GOT3 (cell line): ENCODE results near the gene RASGRF2.

ENCODE experiments used
- DNase-seq: peaks from one replicate; lab custom pipeline; 2025; ENCODE audit warnings: mixed read lengths; lab: John Stamatoyannopoulos, UW

RASGRF2 gene

DNA sequence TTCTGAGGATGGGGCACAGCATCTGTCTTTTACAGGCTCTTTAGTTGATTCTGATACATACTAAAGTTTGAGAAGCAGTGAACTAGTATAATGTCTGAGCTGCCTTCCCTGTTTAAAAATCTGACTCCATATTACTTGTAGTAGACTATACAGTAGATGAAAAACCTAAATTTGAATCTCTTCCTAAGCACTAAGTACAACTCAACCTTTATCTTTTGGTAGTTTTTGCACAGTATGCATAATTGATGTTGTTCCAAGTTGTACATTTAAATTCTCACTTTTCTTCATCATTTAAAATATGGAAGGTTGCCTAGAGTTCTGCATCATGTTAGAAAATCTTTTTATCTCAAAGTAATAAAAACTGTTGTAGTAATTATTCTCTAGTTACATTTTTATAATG, 174.4 kb downstream of the RASGRF2 start:
- DNase-seq: no peak

DNA sequence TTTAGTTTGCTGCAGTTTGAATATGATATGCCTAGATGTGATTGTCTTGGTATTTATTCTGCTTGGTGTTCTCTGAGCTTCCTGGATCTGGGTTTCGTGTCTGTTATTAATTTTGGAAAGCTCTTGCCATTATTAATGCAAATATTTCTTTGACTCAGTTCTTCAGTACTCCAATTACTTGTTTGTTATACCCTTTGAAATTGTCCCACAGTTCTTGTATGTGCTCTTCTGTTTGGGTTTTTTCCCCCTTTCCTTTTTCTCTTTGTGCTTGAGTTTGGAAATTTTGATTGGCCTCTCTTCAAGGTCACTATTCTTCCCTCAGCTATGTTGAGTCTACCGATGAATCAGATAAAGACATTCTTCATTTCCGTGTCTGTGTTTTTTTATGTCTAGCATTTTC, 176.4 kb downstream of the RASGRF2 start:
- DNase-seq: no peak

DNA sequence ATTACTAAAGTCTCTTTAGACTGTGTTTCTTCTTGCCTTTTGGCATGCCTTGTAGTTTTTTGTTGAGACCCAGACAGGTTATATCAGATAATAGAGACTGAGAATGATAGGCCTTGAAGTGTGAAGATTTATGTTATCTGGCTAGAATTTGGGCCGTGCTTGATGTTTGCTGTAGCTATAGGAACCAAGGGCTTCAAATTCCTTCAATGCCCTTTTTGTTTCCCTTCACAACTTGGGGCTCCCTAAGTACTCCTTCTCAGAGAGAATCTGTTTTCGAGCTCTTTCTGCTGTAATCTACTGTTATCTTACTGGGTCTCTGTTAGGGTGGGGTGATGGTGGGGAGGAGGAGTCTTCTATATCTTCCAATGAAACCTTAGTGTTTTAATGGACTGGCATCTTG, 177.7 kb downstream of the RASGRF2 start:
- no peak for DNase-seq

DNA sequence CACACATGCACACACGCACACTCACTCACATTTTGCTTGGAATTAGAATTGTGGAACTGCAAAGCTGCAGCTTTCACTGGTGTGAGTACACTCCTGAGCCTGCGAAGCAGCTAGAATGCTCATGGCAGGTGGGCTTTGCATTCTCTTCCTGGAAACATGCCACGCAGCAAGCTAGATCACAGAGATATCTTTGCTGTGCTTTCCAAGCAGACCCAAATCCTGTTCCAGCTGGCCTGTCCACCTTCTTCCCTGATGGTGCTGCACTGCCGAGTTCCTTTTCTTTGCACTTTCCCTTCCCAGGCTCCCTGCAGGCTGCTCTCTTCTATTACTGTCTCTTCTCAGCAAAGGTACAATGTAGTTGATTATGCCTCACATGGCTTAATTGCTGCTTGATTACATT, 180.3 kb downstream of the RASGRF2 start:
- no peak for DNase-seq

DNA sequence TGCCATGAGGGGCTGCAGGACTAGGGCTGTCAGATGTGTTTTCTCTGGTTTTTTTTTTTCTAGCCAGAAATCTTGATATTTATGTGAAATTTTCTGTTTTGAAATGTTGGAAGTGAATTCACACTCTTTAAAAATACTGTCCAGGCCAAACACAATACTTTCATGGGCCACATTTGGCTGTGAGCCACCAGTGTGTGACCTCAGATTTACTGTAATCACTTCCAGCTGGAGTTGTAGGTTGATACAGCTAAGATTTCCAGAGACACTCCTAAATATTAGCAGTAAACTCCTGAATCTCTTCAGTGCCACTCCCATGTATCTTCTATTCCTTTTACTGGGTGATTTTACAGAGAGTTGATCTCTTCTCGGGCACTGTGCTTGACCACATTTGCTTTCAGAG, 180.8 kb downstream of the RASGRF2 start:
- no peak for DNase-seq

DNA sequence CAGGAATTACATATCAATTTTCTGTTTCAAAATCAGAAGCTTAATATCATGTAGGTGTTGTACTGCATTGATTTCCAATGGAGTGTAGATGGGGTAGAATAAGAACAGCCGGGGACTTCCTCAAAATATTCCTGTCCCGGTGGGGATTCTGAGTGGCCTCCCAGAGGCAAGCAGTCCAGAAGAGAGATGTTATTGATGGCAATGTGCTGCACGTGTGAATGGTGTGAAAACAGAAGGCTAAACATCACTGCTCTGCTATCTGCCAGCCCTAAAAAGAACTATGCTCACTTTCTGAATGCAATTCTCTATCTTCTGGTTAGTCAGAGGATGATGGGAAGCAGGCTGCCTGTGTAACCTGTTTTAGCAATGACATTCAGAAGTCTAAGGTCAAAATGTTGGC, 181.9 kb downstream of the RASGRF2 start:
- no peak for DNase-seq

DNA sequence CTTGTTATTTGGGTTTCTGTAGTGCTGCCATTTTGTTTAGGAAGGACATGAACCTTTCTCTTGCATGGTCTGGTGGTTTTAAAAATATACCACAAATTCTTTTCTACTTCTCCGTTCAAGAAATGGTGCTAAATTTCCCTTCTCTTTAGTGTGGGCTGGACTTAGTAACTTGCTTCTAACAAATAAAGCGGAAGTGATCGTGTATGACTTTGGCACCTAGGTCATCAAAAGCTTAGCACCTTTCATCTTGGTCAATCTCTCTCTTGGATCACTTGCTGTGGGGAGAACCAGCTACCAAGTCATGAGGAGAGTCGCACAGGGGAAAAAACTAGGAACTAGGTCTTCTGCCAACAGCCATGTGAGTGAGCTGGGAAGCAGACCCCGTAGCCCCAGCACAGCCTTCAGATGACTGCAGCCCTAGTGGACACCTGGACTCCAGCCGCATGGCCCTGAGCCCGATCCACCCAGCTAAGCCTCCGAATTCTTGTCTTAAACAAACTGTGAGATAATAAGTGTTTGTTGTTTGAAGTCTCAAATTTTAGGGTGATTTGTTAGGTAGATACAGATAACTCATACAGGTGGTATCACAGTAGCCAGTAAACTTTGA, 185.3 kb downstream of the RASGRF2 start:
- DNase-seq: no peak

DNA sequence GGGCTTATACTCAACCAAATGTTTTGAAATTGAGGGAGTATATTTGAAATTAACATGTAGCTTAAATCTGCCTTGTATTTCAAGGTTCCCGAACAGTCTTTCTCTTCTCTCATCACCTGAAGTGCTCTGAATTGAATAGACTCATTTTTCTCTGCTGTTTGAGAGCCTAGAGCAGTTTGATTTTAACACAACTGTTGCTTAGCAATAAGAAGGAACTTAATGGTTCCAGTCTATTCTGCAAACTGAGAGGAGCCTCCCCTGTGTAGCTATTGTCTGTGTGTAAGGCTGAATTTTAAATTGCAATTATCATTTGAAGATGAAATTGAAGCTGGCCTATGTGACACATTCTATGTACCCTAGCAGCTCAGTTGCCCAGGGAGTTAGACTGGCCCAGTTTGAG, 185.9 kb downstream of the RASGRF2 start:
- DNase-seq: no peak

DNA sequence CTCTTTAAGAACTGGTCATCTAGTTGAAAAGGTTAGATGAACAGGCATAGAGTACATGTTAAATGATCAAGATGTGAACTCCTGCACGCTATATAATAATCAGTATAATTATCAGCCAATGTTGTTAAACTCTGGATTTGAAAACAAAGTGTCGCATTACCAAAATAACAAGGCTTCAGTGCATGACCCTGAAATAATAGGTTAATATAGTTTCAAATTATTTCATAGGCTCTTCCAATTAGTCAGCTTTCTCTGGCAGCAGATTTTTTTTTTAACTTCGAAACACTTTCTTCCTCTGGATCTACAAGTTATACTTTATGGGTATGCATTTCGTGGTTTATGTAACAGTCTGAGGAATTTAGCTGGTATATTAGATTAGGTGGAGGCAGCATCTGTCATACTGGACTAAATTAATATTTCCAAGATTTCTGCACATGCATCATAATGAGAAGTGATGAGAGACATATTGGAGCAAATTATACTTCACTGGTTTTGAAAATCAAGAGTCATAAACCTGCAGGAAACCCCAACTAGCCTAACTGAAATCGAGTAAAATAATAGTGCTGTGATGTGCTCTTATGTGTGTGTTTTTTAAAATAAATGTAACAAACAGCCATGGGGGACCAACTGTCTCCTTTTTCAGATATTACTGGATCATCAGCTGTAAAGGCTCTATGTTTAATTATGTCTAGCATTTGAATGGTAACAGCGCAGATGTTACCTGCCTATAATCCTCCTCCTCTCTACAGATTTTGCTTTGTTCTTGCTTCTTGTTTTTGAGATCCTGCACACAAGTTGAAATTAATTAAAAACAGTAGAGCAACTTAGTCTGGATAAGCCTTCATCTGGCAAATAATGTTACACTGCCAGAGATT, 187.1 kb downstream of the RASGRF2 start:
- DNase-seq: no peak

DNA sequence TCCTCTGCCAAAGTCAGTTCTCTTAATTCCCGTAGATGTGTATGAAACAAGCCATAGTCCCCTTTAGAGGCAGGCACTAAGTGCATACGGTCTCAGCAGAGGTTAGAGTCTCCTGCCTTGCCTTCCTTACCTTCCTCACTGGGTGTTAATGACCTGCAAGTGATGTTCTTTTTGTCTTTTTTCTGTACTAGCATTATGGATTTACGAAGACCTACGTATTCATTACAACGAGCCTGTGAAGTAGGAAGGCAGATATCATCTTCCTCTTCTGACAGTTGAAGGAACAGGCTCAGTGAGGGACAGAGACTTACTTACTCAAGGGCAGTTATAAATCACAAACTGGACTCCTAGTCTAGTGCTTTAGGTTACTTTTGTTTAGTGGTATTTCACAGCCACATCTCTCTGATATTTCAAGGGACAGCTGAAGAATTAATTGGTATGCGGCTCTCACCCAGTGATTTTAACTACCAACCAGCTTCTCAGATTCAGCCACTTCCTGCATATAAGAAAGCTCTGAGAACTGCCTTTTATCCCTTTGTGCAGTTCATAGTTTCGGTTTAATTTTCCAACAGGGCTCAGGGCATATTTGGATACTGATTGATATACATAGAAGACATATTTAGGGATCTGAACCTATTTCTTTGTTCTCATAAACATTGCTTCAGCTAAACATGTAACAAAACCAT, 187.9 kb downstream of the RASGRF2 start:
- DNase-seq: no peak

DNA sequence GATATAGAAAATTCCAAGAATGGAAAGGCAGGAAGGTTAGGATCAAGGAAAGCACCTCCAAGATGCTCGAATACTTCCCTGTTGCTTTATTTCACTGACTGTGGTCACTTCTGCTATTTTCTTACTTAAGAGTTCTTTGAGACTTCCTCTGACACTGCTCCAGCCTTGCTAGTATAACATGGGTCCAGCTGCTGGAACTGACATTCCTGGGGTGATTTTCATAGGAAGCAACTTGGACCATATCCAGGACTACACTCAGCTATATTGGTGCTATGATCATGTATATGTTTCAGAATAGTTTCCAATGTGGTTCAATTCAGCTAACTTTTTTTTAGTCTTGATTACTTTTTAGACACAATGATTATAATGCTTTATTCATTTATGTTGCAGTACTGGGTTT, 191.4 kb downstream of the RASGRF2 start:
- DNase-seq: no peak

DNA sequence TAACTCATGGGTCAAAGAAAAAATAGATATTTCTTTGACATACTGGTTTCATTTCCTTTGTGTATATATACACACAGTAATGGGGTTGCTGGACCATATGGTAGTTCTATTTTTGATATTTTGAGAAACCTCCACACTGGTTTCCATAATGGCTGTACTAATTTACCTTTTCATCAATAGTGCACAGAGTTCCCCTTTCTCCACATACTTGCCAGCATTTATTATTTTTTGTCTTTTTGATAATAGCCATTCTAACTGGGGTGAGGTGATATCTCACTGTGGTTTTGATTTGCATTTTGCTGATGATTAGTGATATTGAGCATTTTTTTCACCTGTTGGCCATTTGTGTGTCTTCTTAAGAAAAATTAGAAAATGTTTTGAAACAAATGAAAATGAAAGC, 194.6 kb downstream of the RASGRF2 start:
- DNase-seq: no peak

DNA sequence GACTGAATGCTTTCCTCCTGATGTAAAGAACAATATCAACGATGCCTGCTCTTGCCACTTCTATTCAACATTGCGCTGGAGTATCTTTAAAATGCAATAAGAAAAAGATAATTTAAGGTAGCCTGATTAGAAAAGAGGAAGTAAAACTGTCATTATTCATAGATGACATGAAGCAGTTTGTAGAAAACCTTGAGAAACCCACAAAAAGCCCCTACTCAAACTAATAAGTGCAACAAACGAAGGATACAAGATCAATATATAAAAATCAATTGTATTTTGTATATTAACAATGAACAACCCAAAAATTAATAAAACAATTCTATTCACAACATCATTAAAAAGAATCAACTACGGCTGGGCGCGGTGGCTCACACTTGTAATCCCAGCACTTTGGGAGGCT, 196.6 kb downstream of the RASGRF2 start:
- DNase-seq: no peak

DNA sequence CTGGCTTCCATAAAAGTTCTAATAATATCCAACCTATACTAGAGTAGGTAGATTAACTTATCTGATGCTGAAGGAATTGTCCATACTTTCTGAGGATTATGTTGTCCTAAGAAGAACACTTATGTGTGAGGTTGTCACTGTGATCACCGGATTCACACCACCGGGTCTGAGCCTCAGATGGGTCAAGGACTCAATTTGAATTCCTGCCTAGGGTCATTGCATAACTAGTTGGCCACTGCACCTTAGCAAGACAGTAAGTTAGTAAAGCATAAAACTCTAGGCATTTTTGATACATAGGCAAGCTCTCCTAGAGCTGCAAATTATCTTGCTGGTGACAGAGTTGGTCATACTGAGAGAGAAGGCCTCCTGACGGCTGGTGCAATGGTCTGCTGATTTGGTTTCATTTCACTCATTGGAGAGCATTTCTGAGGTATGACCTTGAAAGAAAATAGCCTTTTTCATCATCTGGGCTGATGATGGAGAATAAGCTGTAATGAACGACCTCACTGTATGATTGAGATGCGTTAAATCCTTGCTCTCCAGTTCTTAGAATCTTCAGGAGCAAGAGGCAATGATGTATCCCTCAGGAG, 200.9 kb downstream of the RASGRF2 start:
- DNase-seq: no peak

DNA sequence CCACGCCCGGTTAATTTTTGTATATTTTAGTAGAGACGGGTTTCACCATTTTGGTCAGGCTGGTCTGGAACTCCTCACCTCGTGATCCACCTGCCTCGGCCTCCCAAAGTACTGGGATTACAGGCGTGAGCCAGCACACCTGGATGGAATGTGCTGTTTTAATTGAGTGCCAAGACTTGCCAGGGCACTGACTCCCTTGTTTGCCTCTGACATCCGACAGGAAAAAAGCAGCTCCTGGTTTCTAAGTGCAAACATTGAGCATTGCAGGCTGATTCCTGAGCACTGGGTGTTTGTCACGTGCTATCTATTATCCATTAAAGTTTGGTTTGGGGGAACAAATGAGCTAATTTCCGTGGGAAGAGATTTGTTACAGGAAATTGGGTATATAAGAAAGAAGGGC, 202.3 kb downstream of the RASGRF2 start:
- DNase-seq: no peak

DNA sequence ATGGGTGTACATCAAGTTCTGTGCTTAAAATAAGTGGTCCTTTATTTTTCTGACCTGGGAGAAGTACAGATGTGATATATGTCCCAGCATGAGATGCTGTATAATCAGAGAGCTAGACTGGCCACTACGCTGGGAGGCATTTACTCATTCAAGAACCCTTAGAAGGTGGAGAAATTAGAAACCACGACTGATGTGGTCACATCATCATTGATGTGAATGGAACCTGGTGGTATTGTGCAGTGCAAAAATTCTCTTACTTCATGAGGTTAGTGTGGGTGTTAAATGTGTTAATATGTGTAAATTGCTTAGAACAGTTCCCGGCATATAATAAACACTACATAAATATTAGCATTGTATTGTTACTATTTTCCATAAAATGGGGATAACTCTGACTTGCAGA, 203.5 kb downstream of the RASGRF2 start:
- no peak for DNase-seq

DNA sequence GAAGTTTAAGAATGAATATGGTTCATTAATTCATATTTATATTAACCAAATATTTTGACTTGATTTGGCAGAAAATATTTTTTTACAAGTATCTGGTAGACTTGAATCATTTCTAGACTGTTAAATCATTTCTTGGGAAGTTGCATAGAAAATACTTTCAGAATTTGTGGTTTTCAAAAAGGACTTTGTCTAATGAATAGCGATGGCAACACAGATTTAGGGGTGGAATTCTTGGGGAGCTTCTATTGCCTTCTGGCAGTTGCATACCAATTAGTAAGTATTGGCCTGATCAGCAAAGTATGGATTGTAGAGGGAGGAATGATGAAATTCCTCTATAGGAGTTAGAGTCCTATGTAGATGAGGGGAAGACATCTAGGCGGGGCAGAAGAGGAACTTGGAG, 204.3 kb downstream of the RASGRF2 start:
- no peak for DNase-seq

DNA sequence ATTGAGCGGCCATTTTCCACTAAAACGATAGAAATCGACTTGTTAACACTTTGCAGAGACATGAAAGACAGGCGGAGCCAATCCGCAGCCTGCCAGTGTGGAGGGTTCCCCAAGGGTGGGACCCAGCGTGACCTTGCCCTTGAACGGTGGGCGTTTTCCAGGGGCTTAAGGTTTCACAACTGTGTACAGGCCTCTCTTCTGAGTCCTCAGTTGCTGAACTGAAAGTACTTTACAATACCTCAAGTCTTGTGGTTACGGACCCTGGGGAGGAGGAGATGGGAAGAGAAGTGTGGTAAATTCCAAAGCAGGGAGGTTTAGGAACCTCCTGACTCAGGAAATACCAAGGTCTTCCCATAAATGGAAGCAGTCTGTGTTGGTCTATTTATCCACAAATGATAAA, 204.8 kb downstream of the RASGRF2 start:
- no peak for DNase-seq

DNA sequence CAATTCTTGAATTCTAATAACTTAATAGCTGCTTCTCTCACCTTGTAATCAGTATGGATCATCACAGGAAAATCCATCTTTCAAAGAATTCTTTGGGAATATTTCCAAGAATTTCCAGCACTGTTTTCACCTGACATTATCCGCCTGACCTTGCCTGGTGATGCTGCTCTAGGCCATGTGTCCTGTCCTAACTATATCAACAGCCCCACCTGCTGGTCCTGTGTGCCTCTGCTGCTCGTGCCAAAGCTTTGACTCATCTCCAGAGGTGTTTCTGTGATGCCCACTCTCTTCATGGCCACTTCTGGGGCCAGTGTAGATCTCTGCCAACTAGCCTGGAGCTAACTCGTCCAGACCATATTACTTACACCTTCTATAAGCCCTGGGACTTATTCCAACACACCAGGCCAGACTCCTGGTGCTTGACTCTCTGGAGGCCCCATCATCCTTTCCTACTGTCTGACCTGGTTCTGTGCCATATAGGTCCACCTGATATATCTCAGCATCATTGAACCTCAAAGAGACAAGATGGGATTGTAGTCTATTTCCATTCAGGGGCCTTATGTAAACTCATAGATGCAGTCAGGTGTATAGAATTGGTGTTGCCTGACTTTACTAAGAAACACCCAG, 205.4 kb downstream of the RASGRF2 start:
- no peak for DNase-seq

DNA sequence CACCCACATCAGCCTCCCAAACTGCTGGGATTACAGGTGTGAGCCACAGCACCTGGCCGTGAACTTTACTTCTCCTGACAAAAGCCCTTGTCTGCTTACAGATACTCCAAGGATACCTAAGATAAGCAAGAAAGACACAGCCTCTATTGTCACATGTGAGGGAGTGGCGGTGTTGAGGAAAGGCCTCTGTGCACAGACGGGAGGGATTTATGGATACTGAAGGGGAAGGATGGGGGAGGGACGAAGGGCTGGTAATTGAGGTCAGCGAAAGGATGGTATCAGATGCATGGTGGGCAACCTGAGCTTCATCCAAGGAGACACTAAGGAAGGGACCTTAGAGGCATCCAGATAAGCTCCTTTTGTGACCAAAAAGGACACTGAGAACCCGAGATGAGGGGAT, 206.3 kb downstream of the RASGRF2 start:
- no peak for DNase-seq

DNA sequence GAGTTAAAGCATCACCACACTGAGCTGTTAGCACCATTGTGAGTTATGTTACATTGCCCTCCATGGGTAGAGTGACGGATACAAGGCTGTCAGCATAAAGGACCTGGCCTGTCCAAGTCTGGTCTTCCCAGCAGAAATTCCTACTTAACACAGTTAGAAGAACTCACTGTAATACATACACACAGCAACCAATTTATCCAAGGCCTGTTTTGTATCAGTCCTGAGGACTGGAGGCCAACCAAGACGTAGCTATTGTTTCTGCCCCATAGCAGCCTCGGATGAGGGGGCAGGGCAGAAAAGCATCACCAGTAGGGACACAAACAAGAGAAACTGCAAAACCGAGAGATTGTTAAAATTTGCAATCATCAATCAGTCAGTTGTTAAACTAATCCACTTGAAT, 206.9 kb downstream of the RASGRF2 start:
- no peak for DNase-seq

DNA sequence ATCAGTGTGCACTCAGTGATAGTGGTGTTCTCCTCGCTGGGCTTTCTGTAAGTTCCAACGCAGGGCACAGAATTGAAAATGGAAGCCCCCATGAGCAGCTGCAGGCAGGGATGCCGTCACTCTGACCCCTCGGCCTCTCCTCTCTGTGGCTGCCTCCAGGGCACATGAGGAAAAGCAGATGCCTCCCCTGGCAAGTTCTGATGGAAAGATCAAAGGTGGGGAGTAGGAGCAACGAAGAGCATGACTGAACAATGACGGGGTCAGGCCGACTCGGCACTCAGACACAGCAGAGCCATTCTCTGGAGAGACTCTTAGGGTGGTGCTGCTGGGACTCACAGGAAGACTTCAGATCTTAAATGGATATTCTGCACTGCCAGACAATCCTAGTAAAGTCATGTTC, 207.4 kb downstream of the RASGRF2 start:
- no peak for DNase-seq
